Transverse colon (tissue), 4 donors: ENCODE measurements around the gene HNRNPUL1. TPM values are rescaled to one million over a fixed set of nuclear protein-coding genes. Genes with fewer than 3 reads are reported as not detected.

ENCODE experiments used
- DNase-seq: peaks from one replicate; pipeline ENCODE4 v3.0.0-alpha.2; 2019
- H3K27ac ChIP-seq, 4 donors: fragments of 200-600 bp; sonication (generic); 2 replicates each; pipeline ENCODE4 v1.5.1; 2016 to 2018; ENCODE audit warnings: inconsistent platforms in 4 of 4
- H3K27me3 ChIP-seq: fragments of 200-600 bp; sonication (generic); 2 replicates; pipeline ENCODE4 v1.5.1; 2017; ENCODE audit warnings: inconsistent platforms
- H3K36me3 ChIP-seq, 4 donors: fragments of 200-600 bp; sonication (generic); 2 replicates each; pipeline ENCODE4 v1.5.1; 2017 to 2019; ENCODE audit warnings: inconsistent platforms in 4 of 4
- H3K4me1 ChIP-seq, 4 donors: fragments of 200-600 bp; sonication (generic); 2 replicates each; pipeline ENCODE4 v1.5.1; 2017 to 2020; ENCODE audit warnings: inconsistent platforms in 4 of 4
- H3K4me3 ChIP-seq, 4 donors: fragments of 200-600 bp; sonication (generic); 1 replicate in 1 of 4; 2 replicates in 3 of 4; pipeline versions ENCODE4 v1.5.1 to v1.6.1; 2017 to 2019; ENCODE audit warnings: inconsistent platforms in 4 of 4
- H3K9me3 ChIP-seq, 2 donors: fragments of 200-600 bp; sonication (generic); 2 replicates each; pipeline ENCODE4 v1.5.1; 2017 to 2019; ENCODE audit warnings: inconsistent platforms in 2 of 2
- CTCF ChIP-seq, 5 experiments: fragments of 200-600 bp in 3 of 5; fragments of 450-650 bp in 2 of 5; sonication (generic) in 3 of 5; IDR thresholded peaks; 1 replicate in 2 of 5; 2 replicates in 3 of 5; pipeline ENCODE4 v1.5.1; 2016 to 2017; ENCODE audit warnings: antibody characterized with exemption in 5 of 5, inconsistent platforms in 3 of 5, mild to moderate bottlenecking in 2 of 5, moderate library complexity in 1 of 5
- EP300 ChIP-seq: sonication (generic); formaldehyde crosslinking; IDR thresholded peaks from one replicate; pipeline ENCODE4 v1.6.1; 2017; ENCODE audit warnings: antibody characterized with exemption, low read depth
- POLR2A ChIP-seq: fragments of 450-650 bp; IDR thresholded peaks from one replicate; pipeline ENCODE4 v1.6.1; 2016; ENCODE audit warnings: antibody characterized with exemption, mild to moderate bottlenecking, moderate library complexity
- POLR2AphosphoS5 ChIP-seq, 3 donors: sonication (generic); formaldehyde crosslinking; IDR thresholded peaks; one replicate each; pipeline ENCODE4 v1.6.1; 2016; ENCODE audit warnings: antibody characterized with exemption in 3 of 3
- WGBS, 2 donors: methylation state at CpG; one replicate each; pipeline ENCODE4 v1.1.5; 2018; ENCODE audit warnings: low coverage in 1 of 2; 5-methylcytosine and 5-hydroxymethylcytosine counted together
- in situ Hi-C, 4 donors: fragments of 200-750 bp; cut with MboI; loops; one replicate each; pipeline versions ENCODE4 v1.15.0 to v1.15.1; 2017; ENCODE audit warnings: low sequenced_read_pairs in 3 of 4, low pct_ligation_motif_present in 1 of 4, low pct_unique_long_range_greater_than_20kb in 1 of 4
- intact Hi-C: fragments of 100-400 bp; cut with DNase I; formaldehyde crosslinking; loops from one replicate; pipeline ENCODE4 v1.15.1; 2023; ENCODE audit warnings: low total_unique reads
- total RNA-seq, 4 donors: library from RNA; depleted of rRNA; stranded (reverse); fragments of >200 nt; gene quantifications; one replicate each; pipeline ENCODE4 v1.1.0, GENCODE V29; 2016

HNRNPUL1 gene
- total RNA-seq, 4 donors from 2014 or later: 115 to 296 (median 145) TPM

GRCh38 chr19:41300555-41300954, 36.4 kb downstream of the HNRNPUL1 start:
- H3K4me3 ChIP-seq: no peak overlapping the region
- no peaks in the 10 kb centered on the region for H3K9me3 ChIP-seq
- H3K27me3 ChIP-seq: no peaks in the 10 kb centered on the region
- TF ChIP-seq CTCF (IDR thresholded peaks at IDR 0.05) (no peak), EP300 (no peak), POLR2A (no peak), POLR2AphosphoS5 (IDR thresholded peaks at IDR 0.05) (no peak)
- 80 to 100% methylated on average over 2 to 6 of the region's 6 CpGs for WGBS, 2 donors
- peaks cover 0 to 53% (median 25%) of the 10 kb centered on the region in 4 donors for H3K36me3 ChIP-seq
- peaks cover 27 to 66% (median 40%) of the 10 kb centered on the region in 4 donors for H3K4me1 ChIP-seq
- no peak for DNase-seq
- in situ Hi-C loops: no loop called here
- H3K27ac ChIP-seq: peak overlapping the region; percentile 84 to 89 (median 85)
- intact Hi-C loops: no loop called here

GRCh38 chr19:41302624-41303351, 38.6 kb downstream of the HNRNPUL1 start:
- peaks cover 0 to 51% (median 24%) of the 10 kb centered on the region in 4 donors for H3K36me3 ChIP-seq
- TF ChIP-seq CTCF (IDR thresholded peaks at IDR 0.05): no peak
- no peak for TF ChIP-seq POLR2AphosphoS5 (IDR thresholded peaks at IDR 0.05)
- TF ChIP-seq POLR2A: no peak
- no peak for TF ChIP-seq EP300
- H3K4me1 ChIP-seq: peaks cover 21 to 60% (median 29%) of the 10 kb centered on the region in 4 donors
- WGBS, 2 donors: 57 to 67% methylated on average over 3 to 21 of the region's 21 CpGs
- intact Hi-C loops: no loop called here
- H3K4me3 ChIP-seq: no peak overlapping the region
- in situ Hi-C loops: no loop called here
- DNase-seq: peak; percentile 66
- H3K27ac ChIP-seq: peak overlapping the region; percentile 22 to 60 (median 60)
- H3K9me3 ChIP-seq: no peaks in the 10 kb centered on the region
- H3K27me3 ChIP-seq: no peaks in the 10 kb centered on the region

- WGBS, 2 donors: 90% methylated on average over 14 of the region's 14 CpGs; no CpG with 5 or more reads in 1 of the 2 donors
These were observed 39.8 kb downstream of the HNRNPUL1 start for GRCh38 chr19:41303954-41304353.

More at GRCh38 chr19:41303954-41304353, 39.8 kb downstream of the HNRNPUL1 start:
- in situ Hi-C loops: no loop called here
- intact Hi-C loops: no loop called here
- Histone ChIP-seq H3K9me3 (no peaks in the 10 kb centered on the region), H3K36me3 (peaks cover 0 to 51% (median 24%) of the 10 kb centered on the region in 4 donors), H3K27me3 (no peaks in the 10 kb centered on the region), H3K4me1 (peaks cover 20 to 60% (median 28%) of the 10 kb centered on the region in 4 donors), H3K27ac (peak overlapping the region; percentile 23 to 60 (median 60)), H3K4me3 (no peak overlapping the region)
- DNase-seq: no peak
- TF ChIP-seq POLR2AphosphoS5 (IDR thresholded peaks at IDR 0.05) (no peak), CTCF (IDR thresholded peaks at IDR 0.05) (no peak), POLR2A (no peak), EP300 (no peak)
